GM23338 (cell line): Measurements from ENCODE around the gene MYO18A. TPM values are rescaled to one million over a fixed set of nuclear protein-coding genes. Genes with fewer than 3 reads are reported as not detected.

Experiments used
- ATAC-seq: fragments of 200-7000 bp; cut with Tn5 transposase; 3 replicates; pipeline ENCODE4 v1.9.1; 2020
- DNase-seq: peaks from one replicate; pipeline ENCODE4 v3.0.0-alpha.2; 2015; ENCODE audit warnings: low spot score
- H2AFZ ChIP-seq: fragments of 200-600 bp; sonication (generic); 2 replicates; pipeline ENCODE4 v1.8.0; 2016; ENCODE audit warnings: antibody characterized with exemption, mild to moderate bottlenecking, moderate library complexity
- H3F3A ChIP-seq: fragments of 200-600 bp; sonication (generic); replicated peaks from 2 replicates; pipeline ENCODE4 v1.8.0; 2017; ENCODE audit warnings: antibody characterized with exemption, mixed run types, low read depth
- H3K27ac ChIP-seq: fragments of 200-600 bp; sonication (generic); 2 replicates; pipeline ENCODE4 v1.6.1; 2016; ENCODE audit warnings: low read depth
- H3K27me3 ChIP-seq: fragments of 200-600 bp; sonication (generic); 2 replicates; pipeline ENCODE4 v1.8.0; 2016; ENCODE audit warnings: mild to moderate bottlenecking, mixed run types, moderate library complexity; ENCODE audit not compliant: insufficient read depth
- H3K36me3 ChIP-seq: fragments of 200-600 bp; sonication (generic); 2 replicates; pipeline ENCODE4 v1.8.0; 2016; ENCODE audit warnings: mild to moderate bottlenecking; ENCODE audit not compliant: insufficient read depth
- H3K4me1 ChIP-seq: fragments of 200-600 bp; sonication (generic); 2 replicates; pipeline ENCODE4 v1.8.0; 2016; ENCODE audit warnings: mild to moderate bottlenecking, moderate library complexity; ENCODE audit not compliant: insufficient read depth
- H3K4me2 ChIP-seq: fragments of 200-600 bp; sonication (generic); 2 replicates; pipeline ENCODE4 v1.7.1; 2017; ENCODE audit warnings: mixed run types
- H3K4me3 ChIP-seq: fragments of 200-600 bp; sonication (generic); 2 replicates; pipeline ENCODE4 v1.6.1; 2016; ENCODE audit warnings: mixed run types
- H3K79me2 ChIP-seq: fragments of 200-600 bp; sonication (generic); replicated peaks from 2 replicates; pipeline ENCODE4 v1.8.0; 2017; ENCODE audit warnings: mild to moderate bottlenecking; ENCODE audit not compliant: insufficient read depth
- H3K9me2 ChIP-seq: fragments of 200-600 bp; sonication (generic); 2 replicates; pipeline ENCODE4 v1.8.0; 2017; ENCODE audit not compliant: insufficient read depth
- H4K20me1 ChIP-seq: fragments of 200-600 bp; sonication (generic); replicated peaks from 2 replicates; pipeline ENCODE4 v1.8.0; 2017; ENCODE audit warnings: mild to moderate bottlenecking; ENCODE audit not compliant: insufficient read depth
- H3K27ac Mint-ChIP-seq: 2 replicates; pipeline ENCODE4 v1.8.0; 2020; ENCODE audit warnings: inconsistent platforms, mild to moderate bottlenecking, moderate library complexity, mixed read lengths
- H3K27me3 Mint-ChIP-seq: 3 replicates; pipeline ENCODE4 v1.8.0; 2022; ENCODE audit warnings: low read depth, mild to moderate bottlenecking, moderate library complexity, mixed read lengths, inconsistent platforms; ENCODE audit not compliant: insufficient read depth, poor library complexity
- H3K36me3 Mint-ChIP-seq: 3 replicates; pipeline ENCODE4 v1.8.0; 2021; ENCODE audit warnings: low read depth, mild to moderate bottlenecking, inconsistent platforms, moderate library complexity, mixed read lengths
- H3K4me1 Mint-ChIP-seq: 3 replicates; pipeline ENCODE4 v1.8.0; 2020; ENCODE audit warnings: mild to moderate bottlenecking, inconsistent platforms, mixed read lengths
- H3K4me3 Mint-ChIP-seq: 3 replicates; pipeline ENCODE4 v1.8.0; 2021; ENCODE audit warnings: moderate library complexity, mild to moderate bottlenecking, inconsistent platforms, mixed read lengths
- H3K9me3 Mint-ChIP-seq: 3 replicates; pipeline ENCODE4 v1.8.0; 2020; ENCODE audit warnings: moderate library complexity, mild to moderate bottlenecking, inconsistent platforms, mixed read lengths
- CREB1 ChIP-seq: fragments of 250-450 bp; sonication (Bioruptor Pico); IDR thresholded peaks from 2 replicates; pipeline ENCODE4 v1.5.0; 2020; ENCODE audit warnings: low read depth, mild to moderate bottlenecking, moderate library complexity
- CTCF ChIP-seq, 2 experiments: fragments of 200-600 bp in 1 of 2; sonication (generic) in 1 of 2; conservative IDR thresholded peaks; 2 replicates each; pipeline versions ENCODE4 v1.5.1 to v1.6.1; 2016 to 2017; ENCODE audit warnings: antibody characterized with exemption in 2 of 2, low read depth in 2 of 2, mild to moderate bottlenecking in 2 of 2, moderate library complexity in 1 of 2
- EZH2 ChIP-seq: fragments of 200-600 bp; sonication (generic); IDR thresholded peaks from one replicate; pipeline ENCODE4 v1.8.0; 2017; ENCODE audit warnings: antibody characterized with exemption, mild to moderate bottlenecking, low read depth; ENCODE audit not compliant: unreplicated experiment
- EZH2phosphoT487 ChIP-seq: fragments of 200-600 bp; sonication (generic); IDR thresholded peaks from one replicate; pipeline ENCODE4 v1.8.1; 2018; ENCODE audit warnings: antibody characterized with exemption; ENCODE audit not compliant: unreplicated experiment
- JUNB ChIP-seq: IDR thresholded peaks from one replicate; pipeline ENCODE4 v1.6.1; 2016; ENCODE audit warnings: antibody characterized with exemption; ENCODE audit not compliant: unreplicated experiment
- NANOG ChIP-seq: IDR thresholded peaks from 2 replicates; pipeline ENCODE4 v1.6.1; 2016; ENCODE audit warnings: antibody characterized with exemption, borderline replicate concordance
- POLR2AphosphoS5 ChIP-seq: IDR thresholded peaks from 2 replicates; pipeline ENCODE4 v1.6.1; 2016; ENCODE audit warnings: antibody characterized with exemption, low read depth
- REST ChIP-seq: IDR thresholded peaks from one replicate; pipeline ENCODE4 v1.6.1; 2018; ENCODE audit warnings: antibody characterized with exemption; ENCODE audit not compliant: unreplicated experiment
- STAT1 ChIP-seq: IDR thresholded peaks from one replicate; pipeline ENCODE4 v1.6.1; 2016; ENCODE audit warnings: antibody characterized with exemption; ENCODE audit not compliant: unreplicated experiment
- ZNF114 ChIP-seq: fragments of 250-450 bp; sonication (Bioruptor Pico); IDR thresholded peaks from 2 replicates; pipeline ENCODE4 v1.5.0; 2020; ENCODE audit warnings: mild to moderate bottlenecking, moderate library complexity
- ZNF331 ChIP-seq: fragments of 250-450 bp; sonication (Bioruptor Pico); IDR thresholded peaks from 2 replicates; pipeline ENCODE4 v1.5.0; 2020; ENCODE audit warnings: low read depth, mild to moderate bottlenecking, moderate library complexity
- polyA plus RNA-seq: library from polyadenylated mRNA; unstranded; fragments of >200 nt; fragmentation: Nextera tagmentation; extraction: Ambion mirVana; gene quantifications from 2 replicates; pipeline ENCODE4 v1.2.1, GENCODE V29; 2016
- total RNA-seq: library from RNA; depleted of rRNA; stranded (reverse); fragments of >200 nt; shearing (Covaris generic); gene quantifications from 2 replicates; pipeline ENCODE4 v1.2.3, GENCODE V29; 2014
- TF ChIP-seq, protein P1 (sequence below): IDR thresholded peaks from 2 replicates; pipeline ENCODE4 v1.6.1; 2016; ENCODE audit warnings: antibody characterized with exemption
- TF ChIP-seq, protein P2 (sequence below): fragments of 250-450 bp; sonication (Bioruptor Pico); IDR thresholded peaks from 2 replicates; pipeline ENCODE4 v1.5.0; 2020; ENCODE audit warnings: mild to moderate bottlenecking, moderate library complexity

MYO18A gene
- total and polyA plus RNA-seq, 2 experiments from 2014 or later, result 18.3 to 37.5 TPM

DNA sequence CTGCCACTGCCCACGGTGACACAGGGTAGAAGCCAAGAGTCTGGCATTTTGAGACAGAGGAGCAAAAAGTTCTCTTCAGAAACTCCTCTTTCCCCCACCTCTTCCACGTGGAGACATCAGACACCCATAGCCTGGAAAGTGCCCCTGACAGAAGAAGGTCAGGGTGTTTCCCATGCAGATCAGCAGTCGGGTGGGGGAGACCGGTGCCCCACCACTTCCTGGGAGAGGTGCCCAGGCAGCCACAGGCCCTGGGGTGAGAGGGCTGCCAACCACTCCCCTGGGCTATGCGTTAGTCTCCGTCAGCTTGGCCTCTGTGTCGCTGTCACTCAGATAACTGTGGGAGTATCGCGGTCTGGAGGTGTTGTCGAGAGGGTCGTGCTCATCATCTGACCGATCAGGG is 105.7 kb downstream of the MYO18A start:
- H3K79me2 ChIP-seq, result no peaks in the 10 kb centered on the region
- H3K36me3 ChIP-seq, result no peaks in the 10 kb centered on the region
- H3K4me3 ChIP-seq, result no peak overlapping the region
- ATAC-seq (no peak), DNase-seq (no peak)
- 0 out of 2 replicates have a peak, but pooled peaks cover 8% of the 10 kb centered on the region for H3F3A ChIP-seq
- H3K4me1 ChIP-seq, result peaks cover 37% of the 10 kb centered on the region
- H3K27me3 ChIP-seq, result no peaks in the 10 kb centered on the region
- no peaks in the 10 kb centered on the region for H3K9me3 Mint-ChIP-seq
- H3K27me3 Mint-ChIP-seq, result peaks cover 29% of the 10 kb centered on the region
- H3K4me3 Mint-ChIP-seq, result no peak overlapping the region
- no peak overlapping the region for H3K27ac ChIP-seq
- H3K36me3 Mint-ChIP-seq, result peaks cover 7% of the 10 kb centered on the region; the same call in 1 of the 3 replicates
- TF ChIP-seq, protein P1, sequence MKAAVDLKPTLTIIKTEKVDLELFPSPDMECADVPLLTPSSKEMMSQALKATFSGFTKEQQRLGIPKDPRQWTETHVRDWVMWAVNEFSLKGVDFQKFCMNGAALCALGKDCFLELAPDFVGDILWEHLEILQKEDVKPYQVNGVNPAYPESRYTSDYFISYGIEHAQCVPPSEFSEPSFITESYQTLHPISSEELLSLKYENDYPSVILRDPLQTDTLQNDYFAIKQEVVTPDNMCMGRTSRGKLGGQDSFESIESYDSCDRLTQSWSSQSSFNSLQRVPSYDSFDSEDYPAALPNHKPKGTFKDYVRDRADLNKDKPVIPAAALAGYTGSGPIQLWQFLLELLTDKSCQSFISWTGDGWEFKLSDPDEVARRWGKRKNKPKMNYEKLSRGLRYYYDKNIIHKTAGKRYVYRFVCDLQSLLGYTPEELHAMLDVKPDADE, result no peak
- TF ChIP-seq JUNB (no peak), STAT1 (no peak), REST (no peak), ZNF331 (CRISPR knock-in tag) (no peak), POLR2AphosphoS5 (no peak), CTCF (conservative IDR thresholded peaks at IDR 0.05; ENCODE audit: low read depth in 2 of 2) (no peak), CREB1 (CRISPR knock-in tag) (no peak), NANOG (no peak), EZH2phosphoT487 (no peak), ZNF114 (CRISPR knock-in tag) (no peak), EZH2 (no peak)
- TF ChIP-seq, protein P2, sequence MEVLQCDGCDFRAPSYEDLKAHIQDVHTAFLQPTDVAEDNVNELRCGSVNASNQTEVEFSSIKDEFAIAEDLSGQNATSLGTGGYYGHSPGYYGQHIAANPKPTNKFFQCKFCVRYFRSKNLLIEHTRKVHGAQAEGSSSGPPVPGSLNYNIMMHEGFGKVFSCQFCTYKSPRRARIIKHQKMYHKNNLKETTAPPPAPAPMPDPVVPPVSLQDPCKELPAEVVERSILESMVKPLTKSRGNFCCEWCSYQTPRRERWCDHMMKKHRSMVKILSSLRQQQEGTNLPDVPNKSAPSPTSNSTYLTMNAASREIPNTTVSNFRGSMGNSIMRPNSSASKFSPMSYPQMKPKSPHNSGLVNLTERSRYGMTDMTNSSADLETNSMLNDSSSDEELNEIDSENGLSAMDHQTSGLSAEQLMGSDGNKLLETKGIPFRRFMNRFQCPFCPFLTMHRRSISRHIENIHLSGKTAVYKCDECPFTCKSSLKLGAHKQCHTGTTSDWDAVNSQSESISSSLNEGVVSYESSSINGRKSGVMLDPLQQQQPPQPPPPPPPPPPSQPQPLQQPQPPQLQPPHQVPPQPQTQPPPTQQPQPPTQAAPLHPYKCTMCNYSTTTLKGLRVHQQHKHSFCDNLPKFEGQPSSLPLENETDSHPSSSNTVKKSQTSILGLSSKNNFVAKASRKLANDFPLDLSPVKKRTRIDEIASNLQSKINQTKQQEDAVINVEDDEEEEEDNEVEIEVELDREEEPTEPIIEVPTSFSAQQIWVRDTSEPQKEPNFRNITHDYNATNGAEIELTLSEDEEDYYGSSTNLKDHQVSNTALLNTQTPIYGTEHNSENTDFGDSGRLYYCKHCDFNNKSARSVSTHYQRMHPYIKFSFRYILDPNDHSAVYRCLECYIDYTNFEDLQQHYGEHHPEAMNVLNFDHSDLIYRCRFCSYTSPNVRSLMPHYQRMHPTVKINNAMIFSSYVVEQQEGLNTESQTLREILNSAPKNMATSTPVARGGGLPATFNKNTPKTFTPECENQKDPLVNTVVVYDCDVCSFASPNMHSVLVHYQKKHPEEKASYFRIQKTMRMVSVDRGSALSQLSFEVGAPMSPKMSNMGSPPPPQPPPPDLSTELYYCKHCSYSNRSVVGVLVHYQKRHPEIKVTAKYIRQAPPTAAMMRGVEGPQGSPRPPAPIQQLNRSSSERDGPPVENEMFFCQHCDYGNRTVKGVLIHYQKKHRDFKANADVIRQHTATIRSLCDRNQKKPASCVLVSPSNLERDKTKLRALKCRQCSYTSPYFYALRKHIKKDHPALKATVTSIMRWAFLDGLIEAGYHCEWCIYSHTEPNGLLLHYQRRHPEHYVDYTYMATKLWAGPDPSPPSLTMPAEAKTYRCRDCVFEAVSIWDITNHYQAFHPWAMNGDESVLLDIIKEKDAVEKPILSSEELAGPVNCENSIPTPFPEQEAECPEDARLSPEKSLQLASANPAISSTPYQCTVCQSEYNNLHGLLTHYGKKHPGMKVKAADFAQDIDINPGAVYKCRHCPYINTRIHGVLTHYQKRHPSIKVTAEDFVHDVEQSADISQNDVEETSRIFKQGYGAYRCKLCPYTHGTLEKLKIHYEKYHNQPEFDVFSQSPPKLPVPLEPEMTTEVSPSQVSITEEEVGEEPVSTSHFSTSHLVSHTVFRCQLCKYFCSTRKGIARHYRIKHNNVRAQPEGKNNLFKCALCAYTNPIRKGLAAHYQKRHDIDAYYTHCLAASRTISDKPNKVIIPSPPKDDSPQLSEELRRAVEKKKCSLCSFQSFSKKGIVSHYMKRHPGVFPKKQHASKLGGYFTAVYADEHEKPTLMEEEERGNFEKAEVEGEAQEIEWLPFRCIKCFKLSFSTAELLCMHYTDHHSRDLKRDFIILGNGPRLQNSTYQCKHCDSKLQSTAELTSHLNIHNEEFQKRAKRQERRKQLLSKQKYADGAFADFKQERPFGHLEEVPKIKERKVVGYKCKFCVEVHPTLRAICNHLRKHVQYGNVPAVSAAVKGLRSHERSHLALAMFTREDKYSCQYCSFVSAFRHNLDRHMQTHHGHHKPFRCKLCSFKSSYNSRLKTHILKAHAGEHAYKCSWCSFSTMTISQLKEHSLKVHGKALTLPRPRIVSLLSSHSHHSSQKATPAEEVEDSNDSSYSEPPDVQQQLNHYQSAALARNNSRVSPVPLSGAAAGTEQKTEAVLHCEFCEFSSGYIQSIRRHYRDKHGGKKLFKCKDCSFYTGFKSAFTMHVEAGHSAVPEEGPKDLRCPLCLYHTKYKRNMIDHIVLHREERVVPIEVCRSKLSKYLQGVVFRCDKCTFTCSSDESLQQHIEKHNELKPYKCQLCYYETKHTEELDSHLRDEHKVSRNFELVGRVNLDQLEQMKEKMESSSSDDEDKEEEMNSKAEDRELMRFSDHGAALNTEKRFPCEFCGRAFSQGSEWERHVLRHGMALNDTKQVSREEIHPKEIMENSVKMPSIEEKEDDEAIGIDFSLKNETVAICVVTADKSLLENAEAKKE (CRISPR knock-in tag), result no peak
- no peak overlapping the region for H2AFZ ChIP-seq
- H3K4me1 Mint-ChIP-seq, result peaks cover 66% of the 10 kb centered on the region
- H3K4me2 ChIP-seq, result no peak overlapping the region
- no peaks in the 10 kb centered on the region for H4K20me1 ChIP-seq
- no peaks in the 10 kb centered on the region for H3K9me2 ChIP-seq
- no peak overlapping the region for H3K27ac Mint-ChIP-seq
